SK-N-MC (cell line): Measurements from ENCODE around the gene FKBP6.

Experiments used
- DNase-seq: peaks from one replicate; pipeline ENCODE4 v3.0.0-alpha.2; 2011; ENCODE audit warnings: low read depth, low spot score
- H3K27ac ChIP-seq: fragments of 200-600 bp; sonication (generic); 2 replicates; pipeline ENCODE4 v1.5.1; 2016; ENCODE audit warnings: mixed run types
- H3K36me3 ChIP-seq: fragments of 200-600 bp; sonication (generic); 2 replicates; pipeline ENCODE4 v1.6.1; 2017; ENCODE audit warnings: antibody characterized with exemption, low read length, mixed read lengths; ENCODE audit not compliant: insufficient read depth
- H3K4me3 ChIP-seq: fragments of 200-600 bp; sonication (generic); 2 replicates; pipeline ENCODE4 v1.5.1; 2016
- H3K9ac ChIP-seq: fragments of 200-600 bp; sonication (generic); 2 replicates; pipeline ENCODE4 v1.8.0; 2017; ENCODE audit warnings: mixed run types, mixed read lengths; ENCODE audit not compliant: insufficient read length
- H3K9me3 ChIP-seq: fragments of 200-600 bp; sonication (generic); 2 replicates; pipeline ENCODE4 v1.6.1; 2017; ENCODE audit warnings: low read depth, mild to moderate bottlenecking, antibody characterized with exemption, low read length, moderate library complexity, mixed read lengths
- EZH2 ChIP-seq: fragments of 200-600 bp; sonication (generic); IDR thresholded peaks from one replicate; pipeline ENCODE4 v1.6.1; 2017; ENCODE audit warnings: antibody characterized with exemption
- FOXP2 ChIP-seq: optimal IDR thresholded peaks from 2 replicates; pipeline ENCODE3; 2011; ENCODE audit warnings: mild to moderate bottlenecking, moderate library complexity; ENCODE audit not compliant: insufficient read depth; ENCODE audit errors: extremely low read length, control extremely low read depth
- POLR2AphosphoS5 ChIP-seq: IDR thresholded peaks from 2 replicates; pipeline ENCODE4 v1.6.1; 2012; ENCODE audit warnings: mild to moderate bottlenecking, low read depth, low read length, borderline replicate concordance

FKBP6 gene

DNA sequence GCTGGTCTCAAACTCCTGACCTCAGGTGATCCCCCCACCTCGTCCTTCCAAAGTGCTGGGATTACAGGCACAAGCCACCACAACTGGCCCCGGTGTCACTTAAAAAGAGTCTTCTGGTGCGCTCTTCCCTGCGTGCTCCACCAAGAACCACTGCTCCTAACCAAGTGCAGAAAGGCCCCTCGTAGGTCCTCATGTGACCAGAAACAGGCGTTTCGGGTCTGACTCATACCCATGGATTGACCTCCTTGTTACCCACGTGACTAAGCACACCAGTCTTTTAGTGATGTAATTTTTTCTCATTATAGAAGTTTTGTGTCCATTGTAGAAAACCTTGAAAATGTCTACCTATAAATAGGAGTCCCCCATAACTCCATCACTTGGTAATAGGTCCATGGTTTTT, 13.9 kb downstream of the FKBP6 start:
- Histone ChIP-seq H3K9me3 (no peaks in the 10 kb centered on the region), H3K36me3 (no peaks in the 10 kb centered on the region), H3K4me3 (no peak overlapping the region), H3K27ac (no peak overlapping the region), H3K9ac (no peak overlapping the region)
- no peak for DNase-seq
- no peak for TF ChIP-seq FOXP2
- no peak for TF ChIP-seq EZH2
- TF ChIP-seq POLR2AphosphoS5 = no peak

DNA sequence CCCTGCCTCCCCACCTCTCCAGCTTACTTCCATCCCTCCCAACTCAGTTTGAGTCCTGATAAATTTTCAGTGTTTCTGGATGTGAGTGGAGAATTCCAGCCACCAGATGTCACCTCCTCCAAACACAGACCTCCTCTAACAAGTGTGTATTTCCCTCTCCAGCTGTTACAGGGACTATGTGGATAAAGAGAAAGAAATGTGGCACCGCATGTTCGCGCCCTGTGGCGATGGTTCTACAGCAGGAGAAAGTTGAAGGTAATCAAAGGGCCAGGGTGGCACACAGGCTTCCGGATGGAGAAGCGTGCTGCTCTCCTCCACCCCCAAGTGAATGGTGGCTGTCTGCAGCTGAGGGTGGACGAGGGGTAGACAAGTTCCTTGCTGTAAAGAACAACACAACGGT, 14.7 kb downstream of the FKBP6 start:
- no peak overlapping the region for H3K27ac ChIP-seq
- H3K4me3 ChIP-seq = no peak overlapping the region
- H3K36me3 ChIP-seq = no peaks in the 10 kb centered on the region
- H3K9me3 ChIP-seq = no peaks in the 10 kb centered on the region
- no peak for TF ChIP-seq POLR2AphosphoS5
- TF ChIP-seq EZH2 = no peak
- no peak for TF ChIP-seq FOXP2
- H3K9ac ChIP-seq = no peak overlapping the region
- no peak for DNase-seq

DNA sequence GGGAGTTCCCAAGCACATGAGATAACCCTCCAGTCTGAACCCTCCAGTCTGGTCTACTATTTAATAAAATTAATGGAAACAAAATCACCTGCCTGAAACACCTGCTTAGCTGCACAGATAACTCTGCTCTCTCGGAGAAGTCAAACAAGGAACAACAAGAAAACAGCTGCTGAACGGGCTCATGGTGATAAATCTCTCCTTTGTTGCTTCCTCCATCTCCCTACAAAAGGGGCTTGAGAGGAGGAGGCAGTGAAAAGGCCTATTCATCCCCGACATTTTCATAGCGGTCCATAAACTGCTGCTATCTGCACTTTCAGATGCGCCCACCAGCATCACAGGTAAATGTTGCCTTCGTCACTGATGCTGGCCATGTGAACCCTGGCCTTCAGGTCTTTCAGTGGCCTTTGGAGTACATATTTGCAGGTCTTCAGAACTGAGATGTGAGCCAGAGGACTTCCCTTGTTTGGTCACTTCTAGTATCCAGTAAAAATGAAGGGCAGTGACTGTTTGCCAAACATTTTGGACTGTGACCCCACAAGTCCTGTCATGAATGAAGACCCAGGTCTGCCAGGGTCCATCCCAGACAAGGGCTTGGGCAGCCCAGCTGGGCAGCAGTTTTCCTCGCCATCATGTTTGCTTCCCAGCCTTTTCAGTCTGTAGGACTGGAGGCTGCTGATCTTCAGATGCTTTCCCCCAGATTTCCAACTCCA, 15.9 kb downstream of the FKBP6 start:
- no peak for TF ChIP-seq FOXP2
- no peak for TF ChIP-seq POLR2AphosphoS5
- TF ChIP-seq EZH2 = no peak
- no peak for DNase-seq
- Histone ChIP-seq H3K9ac (no peak overlapping the region), H3K36me3 (no peaks in the 10 kb centered on the region), H3K27ac (no peak overlapping the region), H3K9me3 (no peaks in the 10 kb centered on the region), H3K4me3 (no peak overlapping the region)

DNA sequence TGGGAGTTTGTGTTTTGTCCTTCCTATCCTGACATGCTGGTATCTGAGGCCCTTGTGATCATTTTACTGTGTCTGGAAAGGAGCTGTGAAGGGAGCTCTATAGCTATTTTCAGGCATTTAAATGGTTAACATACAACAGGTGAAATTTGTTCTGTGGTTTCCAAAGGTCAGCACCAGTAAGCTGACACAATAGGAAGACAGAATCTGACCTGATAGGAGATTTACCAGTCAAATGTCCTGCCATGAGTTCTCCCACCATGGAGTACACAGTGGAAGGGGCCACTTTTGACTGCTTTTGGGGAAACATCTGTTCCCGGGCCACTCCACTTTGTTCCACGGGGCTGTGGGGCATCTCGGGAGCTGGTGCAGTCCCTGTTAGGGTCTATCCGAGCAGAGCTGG, 17.6 kb downstream of the FKBP6 start:
- H3K36me3 ChIP-seq = no peaks in the 10 kb centered on the region
- DNase-seq = no peak
- H3K9ac ChIP-seq = no peak overlapping the region
- no peak overlapping the region for H3K27ac ChIP-seq
- H3K4me3 ChIP-seq = no peak overlapping the region
- H3K9me3 ChIP-seq = no peaks in the 10 kb centered on the region
- TF ChIP-seq EZH2 (no peak), FOXP2 (no peak), POLR2AphosphoS5 (no peak)

DNA sequence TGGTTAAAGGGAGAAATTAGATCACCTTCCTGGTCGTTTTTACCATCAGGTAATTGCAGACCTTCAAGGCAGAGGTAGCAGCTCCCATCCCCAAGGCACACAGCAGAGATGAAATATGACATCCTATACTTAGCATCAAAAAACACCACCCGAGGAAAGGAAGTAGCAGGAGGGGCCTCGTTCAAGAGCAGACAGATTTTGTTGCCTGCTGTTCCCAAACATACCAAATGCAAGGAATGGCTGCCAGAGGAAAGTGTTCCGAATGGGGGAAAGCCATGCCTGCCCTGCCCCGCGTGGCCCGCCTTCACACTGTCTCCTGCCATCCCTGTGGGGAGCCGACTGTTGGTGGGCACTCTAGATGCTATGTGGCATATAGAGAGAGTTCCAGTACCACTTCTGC, 18.0 kb downstream of the FKBP6 start:
- TF ChIP-seq EZH2 = no peak
- no peak for TF ChIP-seq POLR2AphosphoS5
- TF ChIP-seq FOXP2 = no peak
- DNase-seq = no peak
- no peaks in the 10 kb centered on the region for H3K9me3 ChIP-seq
- no peak overlapping the region for H3K27ac ChIP-seq
- H3K4me3 ChIP-seq = no peak overlapping the region
- H3K9ac ChIP-seq = no peak overlapping the region
- H3K36me3 ChIP-seq = no peaks in the 10 kb centered on the region

DNA sequence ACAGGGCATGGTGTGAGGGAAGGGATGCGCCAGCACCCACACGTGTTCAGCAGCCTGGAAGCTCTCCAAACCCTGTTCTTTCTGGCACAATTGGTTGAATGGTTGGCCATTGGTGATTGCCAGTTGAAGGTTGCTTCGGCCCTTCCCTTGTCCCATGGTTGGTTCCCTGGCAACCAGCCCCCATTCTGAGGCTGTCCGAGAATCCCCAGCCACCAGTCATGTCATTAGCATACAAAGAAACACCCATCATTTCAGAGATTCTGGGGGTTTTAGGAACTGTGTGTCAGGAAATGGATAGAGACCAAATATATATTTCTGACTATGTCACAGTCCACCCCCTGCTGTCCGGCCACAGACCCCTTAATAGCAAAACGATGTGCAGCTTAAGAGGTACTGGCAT, 21.8 kb downstream of the FKBP6 start:
- Histone ChIP-seq H3K9me3 (no peaks in the 10 kb centered on the region), H3K4me3 (no peak overlapping the region), H3K9ac (no peak overlapping the region), H3K36me3 (no peaks in the 10 kb centered on the region), H3K27ac (no peak overlapping the region)
- TF ChIP-seq FOXP2 = no peak
- TF ChIP-seq EZH2 = no peak
- no peak for TF ChIP-seq POLR2AphosphoS5
- no peak for DNase-seq

DNA sequence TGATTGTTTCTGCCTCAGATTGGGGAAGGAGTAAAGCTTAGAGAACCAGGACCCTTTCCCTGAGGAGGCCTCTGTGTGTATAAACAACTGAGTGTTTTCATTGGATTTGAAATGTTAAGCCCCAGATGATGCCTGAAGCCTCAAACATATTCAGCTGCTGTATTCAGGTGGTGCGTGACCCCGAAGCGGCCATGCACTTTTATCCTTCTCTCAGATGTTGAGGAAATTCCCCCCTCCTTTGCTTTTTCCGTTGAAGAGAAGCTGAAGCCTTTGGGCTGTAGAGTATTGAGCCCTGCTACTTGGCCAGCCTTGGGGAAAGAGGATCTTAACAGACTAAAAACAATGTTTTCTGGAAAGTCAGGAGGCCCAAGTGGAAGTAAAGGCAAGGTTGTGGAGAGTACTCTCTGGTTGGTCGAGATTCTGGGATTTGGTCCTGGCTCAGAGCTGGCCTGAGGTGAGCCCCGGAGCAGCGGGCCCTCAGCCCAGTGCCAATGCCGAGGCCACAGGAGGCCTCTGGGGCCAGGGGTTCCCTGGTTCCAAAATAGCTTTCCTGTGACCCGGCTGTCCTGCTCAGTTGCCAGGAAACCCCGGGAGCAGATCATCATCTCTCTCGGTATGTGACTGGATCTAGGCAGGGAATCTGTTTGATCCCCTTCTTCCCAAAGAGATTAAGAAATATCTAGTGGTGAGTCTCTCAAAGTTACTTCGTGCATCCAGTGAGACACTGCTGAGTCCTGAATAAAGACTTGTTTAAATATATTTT, 22.5 kb downstream of the FKBP6 start:
- no peak overlapping the region for H3K9ac ChIP-seq
- no peak for DNase-seq
- H3K36me3 ChIP-seq = no peaks in the 10 kb centered on the region
- H3K27ac ChIP-seq = no peak overlapping the region
- TF ChIP-seq POLR2AphosphoS5 (no peak), EZH2 (no peak), FOXP2 (no peak)
- H3K9me3 ChIP-seq = no peaks in the 10 kb centered on the region
- H3K4me3 ChIP-seq = no peak overlapping the region

DNA sequence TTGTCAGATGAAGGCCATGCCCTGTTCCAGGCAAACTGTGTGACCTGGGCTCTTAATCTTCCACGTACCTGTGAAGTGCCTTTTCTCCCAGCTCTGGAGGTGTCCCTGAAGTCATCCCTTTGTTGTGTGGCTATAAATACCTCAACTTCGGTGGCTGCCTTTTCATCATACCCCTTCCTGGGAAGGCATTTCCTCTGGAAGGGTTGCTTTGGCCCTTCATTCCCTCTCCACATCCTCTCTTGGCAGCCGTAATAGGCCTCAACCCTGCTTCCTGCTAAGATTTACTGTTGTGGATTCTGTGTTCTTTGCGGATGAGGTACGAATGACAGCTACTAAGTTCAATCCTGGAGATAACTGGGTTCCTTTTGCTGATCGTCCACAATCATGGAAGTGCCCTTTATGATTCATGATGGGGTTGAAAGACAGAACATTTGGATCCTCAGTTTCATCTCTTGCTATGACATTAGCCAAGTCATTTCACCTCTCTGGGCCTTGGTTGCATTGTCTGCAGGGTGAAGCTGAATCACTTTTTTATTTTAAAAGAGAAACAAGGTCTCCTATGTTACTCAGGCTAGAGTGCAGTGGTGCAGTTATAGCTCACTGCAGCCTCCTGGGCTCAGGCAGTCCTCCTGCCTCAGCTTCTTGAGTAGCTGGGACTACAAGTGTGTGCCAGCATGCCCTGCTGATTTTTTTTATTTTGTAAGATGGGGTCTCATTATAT, 23.6 kb downstream of the FKBP6 start:
- DNase-seq = no peak
- Histone ChIP-seq H3K4me3 (no peak overlapping the region), H3K36me3 (no peaks in the 10 kb centered on the region), H3K9me3 (no peaks in the 10 kb centered on the region), H3K27ac (no peak overlapping the region), H3K9ac (no peak overlapping the region)
- TF ChIP-seq POLR2AphosphoS5 = no peak
- TF ChIP-seq FOXP2 = no peak
- no peak for TF ChIP-seq EZH2

DNA sequence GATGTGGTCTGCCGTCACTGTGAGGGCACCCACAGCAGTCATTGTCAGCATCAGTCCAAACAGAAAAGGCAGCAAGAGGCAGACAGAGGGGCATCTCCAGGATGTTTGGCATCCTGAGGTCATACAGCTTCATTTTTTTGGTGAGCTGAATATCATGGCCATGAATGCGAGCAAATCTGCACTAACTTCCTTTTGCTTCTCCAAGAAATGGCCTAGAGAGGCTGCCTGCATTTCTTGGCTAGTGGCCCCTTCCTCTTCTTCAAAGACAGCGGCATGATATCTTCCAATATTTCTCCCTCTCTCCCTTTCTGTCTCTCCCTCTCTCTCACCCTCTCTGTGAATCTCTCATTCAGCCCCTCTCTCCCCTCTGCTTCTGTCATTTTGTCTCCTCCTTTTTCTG, 24.8 kb downstream of the FKBP6 start:
- Histone ChIP-seq H3K9ac (no peak overlapping the region), H3K4me3 (no peak overlapping the region), H3K9me3 (no peaks in the 10 kb centered on the region), H3K27ac (no peak overlapping the region), H3K36me3 (no peaks in the 10 kb centered on the region)
- TF ChIP-seq POLR2AphosphoS5 (no peak), FOXP2 (no peak)
- DNase-seq = no peak
